Neuron (in vitro differentiated cells): ENCODE data around the gene C12orf42.
"Not testable (repeated sequence)": the region's sequence is repeated elsewhere in the genome, so short reads cannot be mapped to it uniquely, and the experiment has no call there.

Source experiments
- H2AFZ ChIP-seq: one replicate; pipeline ENCODE4 v1.6.1; 2013; ENCODE audit warnings: low read depth, mild to moderate bottlenecking, inconsistent platforms, low read length, moderate library complexity
- H3K27me3 ChIP-seq: one replicate; pipeline ENCODE4 v1.6.1; 2013; ENCODE audit warnings: low read length; ENCODE audit not compliant: insufficient read depth
- H3K36me3 ChIP-seq: one replicate; pipeline ENCODE4 v1.6.1; 2013; ENCODE audit warnings: low read length; ENCODE audit not compliant: insufficient read depth
- H3K4me1 ChIP-seq: one replicate; pipeline ENCODE4 v1.6.1; 2013; ENCODE audit warnings: low read length; ENCODE audit not compliant: insufficient read depth
- H3K4me3 ChIP-seq: 2 replicates; pipeline ENCODE4 v1.5.1; 2013; ENCODE audit warnings: mild to moderate bottlenecking, low read length, moderate library complexity
- H3K9me3 ChIP-seq: one replicate; pipeline ENCODE4 v1.6.1; 2013; ENCODE audit warnings: low read length

Gene C12orf42

GRCh38 chr12:103475073-103475472, 20.7 kb downstream of the C12orf42 start:
- H3K4me1 ChIP-seq, result peaks cover 14% of the 10 kb centered on the region
- H3K4me3 ChIP-seq, result no peak overlapping the region
- H3K27me3 ChIP-seq, result no peaks in the 10 kb centered on the region
- H2AFZ ChIP-seq, result no peak overlapping the region
- no peaks in the 10 kb centered on the region for H3K36me3 ChIP-seq
- H3K9me3 ChIP-seq, result no peaks in the 10 kb centered on the region

DNA sequence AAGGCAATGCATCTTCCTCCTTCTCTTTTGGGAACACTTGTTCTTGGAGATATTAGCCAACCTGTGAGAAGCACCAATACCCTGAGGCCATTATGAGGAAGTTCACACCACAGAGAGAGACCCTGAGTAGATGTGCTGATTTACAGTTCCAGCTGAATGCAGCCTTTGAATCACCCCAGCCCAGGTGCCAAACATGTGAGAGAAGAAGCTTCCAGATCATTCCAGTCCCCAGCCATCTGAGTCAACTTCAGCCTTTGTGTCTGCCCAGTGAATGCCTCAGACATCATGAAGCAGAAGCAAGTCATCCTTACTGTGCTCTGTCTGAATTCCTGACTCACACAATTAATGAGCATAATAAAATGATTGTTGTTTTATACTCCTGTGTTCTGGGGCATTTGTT, 25.1 kb downstream of the C12orf42 start:
- H3K4me1 ChIP-seq, result peaks cover 11% of the 10 kb centered on the region
- no peaks in the 10 kb centered on the region for H3K9me3 ChIP-seq
- H2AFZ ChIP-seq, result no peak overlapping the region
- H3K36me3 ChIP-seq, result no peaks in the 10 kb centered on the region
- H3K4me3 ChIP-seq, result no peak overlapping the region
- no peaks in the 10 kb centered on the region for H3K27me3 ChIP-seq

DNA sequence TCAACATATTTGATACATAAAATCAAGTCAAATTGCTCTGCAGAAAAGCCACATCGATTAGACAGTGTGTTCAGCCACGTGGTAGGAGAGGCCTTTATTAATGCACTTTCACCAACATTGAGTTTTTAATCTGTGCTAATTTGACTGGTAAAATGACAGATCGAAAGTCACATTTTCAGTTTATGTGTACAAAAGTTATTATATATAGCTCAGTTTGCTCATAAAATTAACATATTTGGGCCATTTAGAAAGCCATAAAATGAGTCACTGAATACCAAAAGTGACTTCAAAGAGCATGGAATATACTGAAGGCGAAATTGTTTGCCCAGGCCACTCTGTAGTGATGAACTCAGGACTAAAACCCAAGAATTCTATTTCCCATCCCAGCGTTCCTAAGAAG, 26.0 kb downstream of the C12orf42 start:
- peaks cover 2% of the 10 kb centered on the region for H3K4me1 ChIP-seq
- H2AFZ ChIP-seq, result no peak overlapping the region
- H3K9me3 ChIP-seq, result no peaks in the 10 kb centered on the region
- no peak overlapping the region for H3K4me3 ChIP-seq
- H3K27me3 ChIP-seq, result no peaks in the 10 kb centered on the region
- no peaks in the 10 kb centered on the region for H3K36me3 ChIP-seq

DNA sequence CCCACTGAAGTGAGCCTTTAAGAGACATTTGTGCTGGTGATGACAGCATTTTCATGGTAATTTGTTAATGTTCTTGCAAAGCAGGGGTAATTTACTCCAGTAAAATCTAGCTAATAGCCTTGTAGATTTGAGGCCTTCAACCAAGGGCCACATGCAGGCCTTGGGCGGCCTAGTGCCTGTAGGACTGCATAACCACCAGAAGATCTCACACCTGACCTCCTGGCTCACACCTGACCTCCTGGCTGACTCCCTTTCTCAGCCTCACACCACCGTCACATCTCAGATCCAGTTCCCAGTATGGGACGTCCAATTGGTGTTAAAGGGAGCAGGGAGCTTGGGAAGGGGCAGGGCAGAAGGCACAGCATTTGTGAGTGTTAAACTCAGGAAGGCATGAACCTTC, 26.9 kb downstream of the C12orf42 start:
- H3K9me3 ChIP-seq, result no peaks in the 10 kb centered on the region
- no peak overlapping the region for H2AFZ ChIP-seq
- H3K27me3 ChIP-seq, result no peaks in the 10 kb centered on the region
- H3K36me3 ChIP-seq, result no peaks in the 10 kb centered on the region
- H3K4me1 ChIP-seq, result no peaks in the 10 kb centered on the region
- H3K4me3 ChIP-seq, result no peak overlapping the region

- Histone ChIP-seq H2AFZ (no peak overlapping the region), H3K27me3 (no peaks in the 10 kb centered on the region), H3K9me3 (no peaks in the 10 kb centered on the region)
Observed at GRCh38 chr12:103462675-103463074, 33.1 kb downstream of the C12orf42 start.

GRCh38 chr12:103457471-103457870, 38.3 kb downstream of the C12orf42 start:
- no peaks in the 10 kb centered on the region for H3K27me3 ChIP-seq
- H2AFZ ChIP-seq, result no peak overlapping the region
- H3K36me3 ChIP-seq, result no peaks in the 10 kb centered on the region
- H3K4me3 ChIP-seq, result no peak overlapping the region
- H3K4me1 ChIP-seq, result no peaks in the 10 kb centered on the region
- H3K9me3 ChIP-seq, result no peaks in the 10 kb centered on the region

More at GRCh38 chr12:103462675-103463074, 33.1 kb downstream of the C12orf42 start:
- Histone ChIP-seq H3K4me3 (no peak overlapping the region), H3K4me1 (no peaks in the 10 kb centered on the region), H3K36me3 (no peaks in the 10 kb centered on the region)

DNA sequence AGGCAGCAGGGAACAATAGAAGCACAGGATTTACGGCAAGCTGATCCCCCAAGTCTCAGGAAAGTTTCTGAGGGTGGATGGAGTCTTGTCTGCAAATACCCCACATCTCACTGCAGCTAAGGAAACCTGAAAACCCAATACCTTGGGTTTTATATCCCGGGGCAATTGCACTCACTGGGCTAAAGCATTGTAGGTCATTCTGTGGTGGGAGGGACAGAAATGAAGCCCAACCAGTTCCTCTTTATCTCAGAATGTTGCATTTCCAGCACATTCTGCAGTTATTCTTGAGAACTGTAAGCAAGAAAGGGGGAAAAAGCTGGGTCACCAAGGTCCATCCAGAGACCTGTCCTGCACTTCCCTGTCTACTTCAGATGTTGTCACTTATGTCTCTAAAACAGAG, 39.8 kb downstream of the C12orf42 start:
- Histone ChIP-seq H3K4me3 (no peak overlapping the region), H3K36me3 (no peaks in the 10 kb centered on the region), H2AFZ (no peak overlapping the region), H3K27me3 (no peaks in the 10 kb centered on the region), H3K4me1 (no peaks in the 10 kb centered on the region), H3K9me3 (no peaks in the 10 kb centered on the region)

DNA sequence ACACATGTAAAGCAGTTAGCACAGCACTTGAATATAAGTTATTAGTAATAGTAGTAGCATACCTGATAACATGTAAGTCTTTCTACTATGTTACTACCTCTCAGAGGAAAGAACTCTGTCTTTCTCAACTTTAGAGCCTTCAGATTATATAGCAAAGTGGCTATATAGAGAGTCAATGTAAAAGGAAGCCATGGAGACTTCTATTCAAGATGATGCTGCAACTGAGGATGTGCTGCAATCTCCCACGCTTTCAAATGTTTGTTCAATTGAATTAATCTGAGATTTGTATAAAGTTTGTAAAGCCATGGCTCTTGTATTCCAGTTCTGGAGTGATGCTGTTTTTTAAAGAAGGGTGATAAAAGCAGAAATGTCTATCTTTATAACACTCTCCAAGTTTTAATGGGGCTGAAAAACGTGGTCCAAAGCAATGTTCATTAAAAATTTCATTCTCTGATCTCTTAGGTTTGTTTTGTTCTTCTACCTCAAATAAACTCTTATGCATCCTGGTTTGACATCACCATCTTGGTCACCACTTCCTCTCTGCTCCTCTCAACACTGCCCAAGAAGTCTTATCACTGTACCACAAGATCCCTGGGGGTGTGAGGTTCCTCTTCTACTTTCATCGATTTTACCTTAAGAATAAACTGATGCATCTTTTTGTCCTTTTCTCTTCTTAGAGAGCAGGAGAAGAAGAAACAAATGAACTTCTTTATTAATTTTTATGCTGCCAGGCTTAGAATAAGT, 40.6 kb downstream of the C12orf42 start:
- Histone ChIP-seq H2AFZ (no peak overlapping the region), H3K9me3 (no peaks in the 10 kb centered on the region), H3K27me3 (no peaks in the 10 kb centered on the region), H3K4me3 (no peak overlapping the region), H3K4me1 (no peaks in the 10 kb centered on the region), H3K36me3 (no peaks in the 10 kb centered on the region)

DNA sequence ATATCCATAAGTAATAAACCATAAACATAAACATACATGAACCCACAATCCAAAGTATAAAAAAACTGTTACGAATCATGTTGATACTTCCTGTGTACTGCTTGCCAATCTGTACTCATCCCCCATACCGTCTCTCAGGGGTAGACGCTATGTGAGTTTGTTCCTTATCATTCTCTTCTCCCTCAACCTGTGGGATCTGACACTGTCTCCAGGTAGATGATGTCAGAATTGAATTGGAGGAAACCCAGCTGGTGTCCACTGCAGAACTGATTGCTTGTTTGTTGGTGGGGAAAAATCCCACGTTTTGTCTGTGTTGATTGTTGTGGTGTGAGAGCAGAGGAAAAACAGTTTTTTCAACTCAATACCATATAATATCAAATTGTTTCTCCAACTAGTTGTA, 50.8 kb downstream of the C12orf42 start:
- H3K4me3 ChIP-seq, result no peak overlapping the region
- no peaks in the 10 kb centered on the region for H3K36me3 ChIP-seq
- H3K27me3 ChIP-seq, result no peaks in the 10 kb centered on the region
- no peaks in the 10 kb centered on the region for H3K4me1 ChIP-seq
- no peak overlapping the region for H2AFZ ChIP-seq
- H3K9me3 ChIP-seq, result no peaks in the 10 kb centered on the region

- Histone ChIP-seq H3K36me3 (no peaks in the 10 kb centered on the region), H2AFZ (no peak overlapping the region), H3K9me3 (no peaks in the 10 kb centered on the region)
Observed at GRCh38 chr12:103442822-103443221, 52.9 kb downstream of the C12orf42 start.

GRCh38 chr12:103442182-103442555, 53.6 kb downstream of the C12orf42 start:
- Histone ChIP-seq H3K9me3 (no peaks in the 10 kb centered on the region), H3K36me3 (no peaks in the 10 kb centered on the region), H3K4me3 (no peak overlapping the region), H2AFZ (no peak overlapping the region), H3K4me1 (no peaks in the 10 kb centered on the region), H3K27me3 (no peaks in the 10 kb centered on the region)

More at GRCh38 chr12:103442822-103443221, 52.9 kb downstream of the C12orf42 start:
- Histone ChIP-seq H3K27me3 (no peaks in the 10 kb centered on the region), H3K4me1 (no peaks in the 10 kb centered on the region), H3K4me3 (no peak overlapping the region)

DNA sequence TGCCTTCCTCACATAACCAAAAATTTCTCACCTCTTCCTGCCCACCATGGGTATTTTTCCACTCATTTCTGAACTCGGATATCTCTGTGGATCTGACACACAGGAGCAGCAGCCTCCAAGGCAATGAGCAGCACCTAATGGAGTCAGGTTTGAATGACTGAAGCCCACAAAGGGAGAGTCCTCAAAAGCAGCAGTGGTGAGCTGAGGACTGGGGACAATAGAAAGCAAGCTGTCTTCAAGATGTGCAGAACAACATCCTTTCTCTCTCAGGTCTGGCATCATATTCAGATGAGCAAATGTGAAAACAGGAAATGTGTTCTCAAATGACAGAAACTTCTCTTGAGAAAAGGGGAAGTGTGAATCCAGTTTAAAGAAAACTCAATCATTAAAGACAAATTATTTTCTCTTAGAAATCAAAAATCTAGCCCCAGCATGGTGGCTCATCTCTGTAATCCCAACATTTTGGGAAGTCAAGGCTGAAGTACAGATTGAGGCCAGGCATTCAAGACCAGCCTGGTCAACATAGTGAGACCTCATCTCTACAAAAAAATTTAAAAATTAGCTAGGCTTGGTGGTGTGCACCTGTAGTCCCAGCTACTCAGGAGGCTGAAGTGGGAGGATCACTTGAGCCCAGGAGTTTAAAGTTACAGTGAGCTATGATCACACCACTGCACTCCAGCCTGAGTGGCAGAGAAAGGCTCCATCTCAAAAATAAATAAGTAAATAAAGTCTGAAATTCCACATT, 54.2 kb downstream of the C12orf42 start:
- Histone ChIP-seq H3K4me1 (no peaks in the 10 kb centered on the region), H3K9me3 (no peaks in the 10 kb centered on the region), H2AFZ (no peak overlapping the region), H3K36me3 (no peaks in the 10 kb centered on the region), H3K27me3 (no peaks in the 10 kb centered on the region), H3K4me3 (no peak overlapping the region)

DNA sequence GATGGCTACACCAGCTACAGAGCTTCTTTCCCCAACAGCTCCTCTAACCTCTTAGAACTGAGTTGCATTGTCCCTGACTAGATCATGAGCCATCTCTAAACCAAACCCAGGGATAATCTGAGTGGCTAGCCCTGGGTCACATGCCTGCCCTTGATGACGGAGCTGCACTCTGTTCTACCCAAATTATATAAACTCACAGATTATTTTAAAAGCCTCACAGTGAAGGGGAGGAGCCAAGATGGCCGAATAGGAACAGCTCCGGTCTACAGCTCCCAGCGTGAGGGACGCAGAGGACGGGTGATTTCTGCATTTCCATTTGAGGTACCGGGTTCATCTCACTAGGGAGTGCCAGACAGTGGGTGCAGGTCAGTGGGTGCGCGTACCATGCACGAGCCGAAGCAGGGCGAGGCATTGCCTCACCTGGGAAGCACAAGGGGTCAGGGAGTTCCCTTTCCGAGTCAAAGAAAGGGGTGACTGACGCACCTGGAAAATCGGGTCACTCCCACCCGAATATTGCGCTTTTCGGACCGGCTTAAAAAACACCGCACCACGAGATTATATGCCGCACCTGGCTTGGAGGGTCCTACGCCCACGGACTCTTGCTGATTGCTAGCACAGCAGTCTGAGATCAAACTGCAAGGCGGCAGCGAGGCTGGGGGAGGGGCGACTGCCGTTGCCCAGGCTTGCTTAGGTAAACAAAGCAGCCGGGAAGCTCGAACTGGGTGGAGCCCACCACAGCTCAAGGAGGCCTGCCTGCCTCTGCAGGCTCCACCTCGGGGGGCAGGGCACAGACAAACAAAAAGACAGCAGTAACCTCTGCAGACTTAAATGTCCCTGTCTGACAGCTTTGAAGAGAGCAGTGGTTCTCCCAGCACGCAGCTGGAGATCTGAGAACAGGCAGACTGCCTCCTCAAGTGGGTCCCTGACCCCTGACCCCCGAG, 61.3 kb downstream of the C12orf42 start:
- H3K36me3 ChIP-seq, H3K4me3 ChIP-seq, H3K4me1 ChIP-seq, H3K9me3 ChIP-seq, H3K27me3 ChIP-seq, H2AFZ ChIP-seq: not testable (repeated sequence)
